ENCODE results near the gene FOXJ1. TPM values are rescaled to one million over a fixed set of nuclear protein-coding genes. Genes with fewer than 3 reads are reported as not detected.

FOXJ1 gene
- total RNA-seq, 2 donors from 2014 or later, result 17.8 to 23.6 TPM

- TF ChIP-seq, protein P1, sequence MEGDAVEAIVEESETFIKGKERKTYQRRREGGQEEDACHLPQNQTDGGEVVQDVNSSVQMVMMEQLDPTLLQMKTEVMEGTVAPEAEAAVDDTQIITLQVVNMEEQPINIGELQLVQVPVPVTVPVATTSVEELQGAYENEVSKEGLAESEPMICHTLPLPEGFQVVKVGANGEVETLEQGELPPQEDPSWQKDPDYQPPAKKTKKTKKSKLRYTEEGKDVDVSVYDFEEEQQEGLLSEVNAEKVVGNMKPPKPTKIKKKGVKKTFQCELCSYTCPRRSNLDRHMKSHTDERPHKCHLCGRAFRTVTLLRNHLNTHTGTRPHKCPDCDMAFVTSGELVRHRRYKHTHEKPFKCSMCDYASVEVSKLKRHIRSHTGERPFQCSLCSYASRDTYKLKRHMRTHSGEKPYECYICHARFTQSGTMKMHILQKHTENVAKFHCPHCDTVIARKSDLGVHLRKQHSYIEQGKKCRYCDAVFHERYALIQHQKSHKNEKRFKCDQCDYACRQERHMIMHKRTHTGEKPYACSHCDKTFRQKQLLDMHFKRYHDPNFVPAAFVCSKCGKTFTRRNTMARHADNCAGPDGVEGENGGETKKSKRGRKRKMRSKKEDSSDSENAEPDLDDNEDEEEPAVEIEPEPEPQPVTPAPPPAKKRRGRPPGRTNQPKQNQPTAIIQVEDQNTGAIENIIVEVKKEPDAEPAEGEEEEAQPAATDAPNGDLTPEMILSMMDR (conservative IDR thresholded peaks at IDR 0.05), result no peak
- no peak for DNase-seq
- H3K4me3 ChIP-seq (ENCODE audit: low read length), result no peak overlapping the region
- no peaks in the 10 kb centered on the region for H3K4me1 ChIP-seq (ENCODE audit: control insufficient read depth, insufficient read depth, low read length)
- H3K27ac Mint-ChIP-seq, result no peak overlapping the region
- H3K27ac ChIP-seq (ENCODE audit: low read depth, low read length), result peak overlapping the region; percentile 17
- no peak overlapping the region for H3K9ac ChIP-seq (ENCODE audit: extremely low read depth, low read length, poor library complexity, severe bottlenecking)
- 86% methylated on average over 14 to 23 of the region's 23 CpGs for WGBS, 2 experiments (ENCODE audit: insufficient coverage in 1 of 2, insufficient read length in 1 of 2)
- H3K36me3 Mint-ChIP-seq (ENCODE audit: low read depth), result peaks cover 65% of the 10 kb centered on the region
- peaks cover 82% of the 10 kb centered on the region for H3K36me3 ChIP-seq (ENCODE audit: control insufficient read depth, insufficient read depth, low read length)
- no peaks in the 10 kb centered on the region for H3K27me3 Mint-ChIP-seq (ENCODE audit: insufficient read depth)
- H3K9me3 ChIP-seq (ENCODE audit: control insufficient read depth, low read length), result no peaks in the 10 kb centered on the region
- H3K27me3 ChIP-seq (ENCODE audit: control insufficient read depth, insufficient read depth, low read length, poor library complexity, severe bottlenecking), result no peaks in the 10 kb centered on the region
- no peak overlapping the region for H3K4me3 Mint-ChIP-seq
- no peaks in the 10 kb centered on the region for H3K9me3 Mint-ChIP-seq
- H3K4me1 Mint-ChIP-seq, result no peaks in the 10 kb centered on the region
Observed at GRCh38 chr17:76091526-76092286, 49.3 kb downstream of the FOXJ1 start.

- H3K27ac Mint-ChIP-seq, result no peak overlapping the region
- peaks cover 83% of the 10 kb centered on the region for H3K36me3 ChIP-seq (ENCODE audit: control insufficient read depth, insufficient read depth, low read length)
- H3K36me3 Mint-ChIP-seq (ENCODE audit: low read depth), result peaks cover 69% of the 10 kb centered on the region
Observed at GRCh38 chr17:76090517-76091129, 50.4 kb downstream of the FOXJ1 start.

DNA sequence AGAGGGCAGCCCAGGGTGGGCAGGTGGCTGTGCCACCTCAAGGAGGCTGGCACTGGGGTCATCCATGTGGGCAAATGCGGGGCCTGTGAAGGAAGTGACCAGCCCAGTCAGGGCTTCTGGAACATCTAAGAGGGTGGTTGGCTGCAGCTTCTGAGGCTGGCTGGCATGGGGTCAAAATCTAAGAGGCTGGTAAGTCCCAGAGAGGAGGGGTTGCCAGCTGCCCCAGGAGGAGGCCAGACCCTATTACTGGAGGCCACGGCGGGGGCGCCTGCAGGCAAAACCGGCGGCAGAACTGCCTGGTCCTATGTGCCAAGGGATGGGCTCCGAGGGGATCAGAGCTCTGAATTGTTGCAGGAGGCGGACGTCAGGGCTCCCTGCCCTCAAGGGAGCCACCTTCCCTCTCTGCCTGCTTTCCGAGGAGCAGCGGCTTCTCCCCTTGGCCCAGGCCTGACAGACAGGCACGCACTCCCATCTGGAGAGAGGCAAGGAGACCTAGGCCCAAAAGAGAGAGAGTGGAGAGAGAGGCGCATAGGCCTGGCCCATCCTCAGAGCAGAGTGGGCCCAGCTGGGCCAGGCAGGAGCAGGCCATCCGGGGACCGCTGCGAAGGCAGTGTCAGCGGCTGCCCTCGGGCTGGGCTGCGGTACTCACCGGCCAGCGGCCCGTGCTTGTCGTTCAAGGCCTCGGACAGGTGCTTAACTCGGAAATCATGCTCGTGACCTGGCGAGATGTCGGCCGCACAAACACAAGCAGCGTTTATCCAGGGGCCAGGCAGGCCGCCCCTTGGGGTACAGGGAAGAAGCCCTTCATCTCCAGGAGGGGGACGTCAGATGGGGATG lies 51.1 kb downstream of the FOXJ1 start:
- Mint-ChIP-seq H3K4me1 (no peaks in the 10 kb centered on the region), H3K27me3 (ENCODE audit: insufficient read depth) (no peaks in the 10 kb centered on the region), H3K4me3 (no peak overlapping the region), H3K36me3 (ENCODE audit: low read depth) (peaks cover 73% of the 10 kb centered on the region), H3K9me3 (no peaks in the 10 kb centered on the region), H3K27ac (no peak overlapping the region)
- TF ChIP-seq, protein P1 (conservative IDR thresholded peaks at IDR 0.05), result no peak
- Histone ChIP-seq H3K4me1 (ENCODE audit: control insufficient read depth, insufficient read depth, low read length) (no peaks in the 10 kb centered on the region), H3K27me3 (ENCODE audit: control insufficient read depth, insufficient read depth, low read length, poor library complexity, severe bottlenecking) (no peaks in the 10 kb centered on the region), H3K4me3 (ENCODE audit: low read length) (no peak overlapping the region), H3K9me3 (ENCODE audit: control insufficient read depth, low read length) (no peaks in the 10 kb centered on the region), H3K36me3 (ENCODE audit: control insufficient read depth, insufficient read depth, low read length) (peaks cover 83% of the 10 kb centered on the region), H3K9ac (ENCODE audit: extremely low read depth, low read length, poor library complexity, severe bottlenecking) (no peak overlapping the region), H3K27ac (ENCODE audit: low read depth, low read length) (no peak overlapping the region)
- 90 to 94% methylated on average over 23 to 32 of the region's 32 CpGs for WGBS, 2 experiments (ENCODE audit: insufficient coverage in 1 of 2, insufficient read length in 1 of 2)
- DNase-seq, result no peak

More at GRCh38 chr17:76090517-76091129, 50.4 kb downstream of the FOXJ1 start:
- no peaks in the 10 kb centered on the region for H3K4me1 Mint-ChIP-seq
- no peaks in the 10 kb centered on the region for H3K9me3 ChIP-seq (ENCODE audit: control insufficient read depth, low read length)
- no peaks in the 10 kb centered on the region for H3K27me3 ChIP-seq (ENCODE audit: control insufficient read depth, insufficient read depth, low read length, poor library complexity, severe bottlenecking)
- no peaks in the 10 kb centered on the region for H3K9me3 Mint-ChIP-seq
- WGBS, 2 experiments (ENCODE audit: insufficient coverage in 1 of 2, insufficient read length in 1 of 2), result 94 to 98% methylated on average over 9 to 17 of the region's 17 CpGs
- H3K9ac ChIP-seq (ENCODE audit: extremely low read depth, low read length, poor library complexity, severe bottlenecking), result no peak overlapping the region
- no peak overlapping the region for H3K4me3 ChIP-seq (ENCODE audit: low read length)
- no peak overlapping the region for H3K4me3 Mint-ChIP-seq
- H3K27me3 Mint-ChIP-seq (ENCODE audit: insufficient read depth), result no peaks in the 10 kb centered on the region
- no peaks in the 10 kb centered on the region for H3K4me1 ChIP-seq (ENCODE audit: control insufficient read depth, insufficient read depth, low read length)
- no peak for DNase-seq
- H3K27ac ChIP-seq (ENCODE audit: low read depth, low read length), result no peak overlapping the region
- TF ChIP-seq, protein P1 (conservative IDR thresholded peaks at IDR 0.05), result no peak
